ENCODE data around the gene RTN1. TPM values are rescaled to one million over a fixed set of nuclear protein-coding genes. Genes with fewer than 3 reads are reported as not detected.

The RTN1 gene
- total and polyA plus RNA-seq, 2 experiments from 2014 or later, result 1.1 TPM

DNA sequence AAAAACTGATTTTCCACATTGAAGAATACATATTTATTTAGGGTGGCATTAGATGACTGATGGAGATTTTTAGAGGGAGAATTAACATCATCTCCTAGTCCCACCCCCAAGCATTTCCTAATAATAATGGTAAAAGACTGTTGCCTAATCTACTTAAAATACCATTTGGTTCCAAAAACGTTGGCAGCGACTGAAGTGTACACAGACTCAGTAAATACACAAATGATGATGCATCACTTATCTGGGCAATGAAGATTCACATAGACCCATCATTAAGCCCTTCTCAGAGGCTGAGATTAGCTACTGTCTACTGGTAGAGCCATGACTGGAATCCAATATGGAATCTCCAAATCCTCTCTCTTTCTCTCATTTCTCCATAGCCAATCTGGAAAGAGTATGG is 18.2 kb downstream of the RTN1 start:
- WGBS (ENCODE audit: low lambda C conversion rate, missing lambda C conversion rate), result 63% methylated on average over 2 of the region's 2 CpGs
- no peaks in the 10 kb centered on the region for H3K9me2 ChIP-seq (replicated peaks; ENCODE audit: insufficient read depth)
- no peaks in the 10 kb centered on the region for H3K27me3 ChIP-seq
- H3K4me2 ChIP-seq, result no peak overlapping the region
- DNase-seq (ENCODE audit: low spot score), result no peak
- H3K27ac ChIP-seq, result no peak overlapping the region
- TF ChIP-seq EZH2 (IDR thresholded peaks at IDR 0.05; ENCODE audit: borderline replicate concordance) (no peak), EZH2phosphoT487 (IDR thresholded peaks at IDR 0.05; ENCODE audit: low read depth, severe bottlenecking, unreplicated experiment) (no peak)
- TF ChIP-seq, protein P1, sequence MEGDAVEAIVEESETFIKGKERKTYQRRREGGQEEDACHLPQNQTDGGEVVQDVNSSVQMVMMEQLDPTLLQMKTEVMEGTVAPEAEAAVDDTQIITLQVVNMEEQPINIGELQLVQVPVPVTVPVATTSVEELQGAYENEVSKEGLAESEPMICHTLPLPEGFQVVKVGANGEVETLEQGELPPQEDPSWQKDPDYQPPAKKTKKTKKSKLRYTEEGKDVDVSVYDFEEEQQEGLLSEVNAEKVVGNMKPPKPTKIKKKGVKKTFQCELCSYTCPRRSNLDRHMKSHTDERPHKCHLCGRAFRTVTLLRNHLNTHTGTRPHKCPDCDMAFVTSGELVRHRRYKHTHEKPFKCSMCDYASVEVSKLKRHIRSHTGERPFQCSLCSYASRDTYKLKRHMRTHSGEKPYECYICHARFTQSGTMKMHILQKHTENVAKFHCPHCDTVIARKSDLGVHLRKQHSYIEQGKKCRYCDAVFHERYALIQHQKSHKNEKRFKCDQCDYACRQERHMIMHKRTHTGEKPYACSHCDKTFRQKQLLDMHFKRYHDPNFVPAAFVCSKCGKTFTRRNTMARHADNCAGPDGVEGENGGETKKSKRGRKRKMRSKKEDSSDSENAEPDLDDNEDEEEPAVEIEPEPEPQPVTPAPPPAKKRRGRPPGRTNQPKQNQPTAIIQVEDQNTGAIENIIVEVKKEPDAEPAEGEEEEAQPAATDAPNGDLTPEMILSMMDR (IDR thresholded peaks at IDR 0.05; ENCODE audit: poor library complexity), result no peak
- no peaks in the 10 kb centered on the region for H3K79me2 ChIP-seq
- no peaks in the 10 kb centered on the region for H3K36me3 ChIP-seq (replicated peaks; ENCODE audit: insufficient read depth, low read depth)
- no peak overlapping the region for H3K4me3 ChIP-seq
- H4K20me1 ChIP-seq (ENCODE audit: insufficient read depth, poor library complexity, severe bottlenecking), result no peaks in the 10 kb centered on the region
- no peaks in the 10 kb centered on the region for H3K4me1 ChIP-seq (ENCODE audit: insufficient read depth)
- H2AFZ ChIP-seq, result no peak overlapping the region
- H3K9me3 ChIP-seq (ENCODE audit: low read depth), result no peaks in the 10 kb centered on the region

DNA sequence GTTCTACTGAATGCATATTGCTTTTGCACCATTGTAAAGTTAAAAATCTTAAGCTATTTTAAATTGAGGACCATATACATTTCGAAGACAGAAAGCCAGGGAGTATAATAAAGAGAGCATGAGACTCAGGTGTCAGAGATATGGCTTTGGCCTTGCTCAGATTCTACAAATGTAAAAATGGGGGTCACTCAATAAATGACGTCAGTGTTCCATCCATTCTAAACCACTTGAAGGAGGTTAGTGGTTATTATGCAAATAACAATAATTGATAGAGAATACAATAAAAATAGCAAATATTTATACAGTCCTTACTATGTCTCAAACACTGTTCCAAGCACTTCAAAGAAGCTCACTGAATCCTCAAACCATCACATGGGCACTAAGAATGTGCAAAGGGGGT is 20.1 kb downstream of the RTN1 start:
- DNase-seq (ENCODE audit: low spot score), result no peak
- no peaks in the 10 kb centered on the region for H3K9me3 ChIP-seq (ENCODE audit: low read depth)
- no peaks in the 10 kb centered on the region for H3K4me1 ChIP-seq (ENCODE audit: insufficient read depth)
- no peaks in the 10 kb centered on the region for H3K36me3 ChIP-seq (replicated peaks; ENCODE audit: insufficient read depth, low read depth)
- no peaks in the 10 kb centered on the region for H4K20me1 ChIP-seq (ENCODE audit: insufficient read depth, poor library complexity, severe bottlenecking)
- WGBS (ENCODE audit: low lambda C conversion rate, missing lambda C conversion rate), result 79% methylated on average over 2 of the region's 2 CpGs
- H3K27me3 ChIP-seq, result no peaks in the 10 kb centered on the region
- no peaks in the 10 kb centered on the region for H3K79me2 ChIP-seq
- H3K9me2 ChIP-seq (replicated peaks; ENCODE audit: insufficient read depth), result no peaks in the 10 kb centered on the region
- H2AFZ ChIP-seq, result no peak overlapping the region
- no peak overlapping the region for H3K4me2 ChIP-seq
- TF ChIP-seq EZH2phosphoT487 (IDR thresholded peaks at IDR 0.05; ENCODE audit: low read depth, severe bottlenecking, unreplicated experiment), result no peak
- TF ChIP-seq EZH2 (IDR thresholded peaks at IDR 0.05; ENCODE audit: borderline replicate concordance), result no peak
- TF ChIP-seq, protein P1 (IDR thresholded peaks at IDR 0.05; ENCODE audit: poor library complexity), result no peak
- no peak overlapping the region for H3K4me3 ChIP-seq
- no peak overlapping the region for H3K27ac ChIP-seq

DNA sequence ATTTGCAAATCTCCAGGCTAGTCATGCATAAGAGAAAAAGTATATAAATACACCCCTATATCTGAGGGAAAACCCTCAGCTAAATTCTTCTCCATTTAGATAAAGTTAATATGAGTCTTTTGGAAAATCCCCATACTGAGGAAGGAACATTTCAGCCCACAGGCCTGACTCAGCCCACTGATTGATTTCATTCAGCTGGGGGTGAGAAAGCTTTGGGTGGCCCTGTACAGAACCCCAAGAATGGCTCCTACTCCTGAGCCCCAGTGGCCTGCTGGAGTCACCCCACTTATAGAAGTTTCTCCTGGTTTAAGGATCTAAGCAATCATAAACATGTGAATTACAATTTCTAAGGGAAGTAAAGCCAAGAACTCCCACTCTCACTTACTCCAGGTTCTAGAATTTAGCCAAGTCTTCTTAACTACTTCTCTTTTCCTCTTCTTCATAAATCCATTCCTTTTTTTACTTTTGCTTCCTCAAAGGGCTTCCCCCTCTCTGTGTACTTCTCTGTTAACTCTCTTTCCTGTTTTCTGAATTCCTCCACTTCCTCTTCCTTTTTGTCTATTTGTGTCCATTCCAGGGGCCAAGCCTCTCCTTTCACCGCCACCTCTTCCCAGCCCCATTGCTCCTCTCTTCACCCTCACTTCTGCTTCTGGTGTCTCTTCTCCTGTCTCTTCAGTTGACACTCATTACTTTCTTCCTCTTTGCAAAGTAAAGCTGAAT is 21.0 kb downstream of the RTN1 start:
- Histone ChIP-seq H2AFZ (no peak overlapping the region), H3K27ac (no peak overlapping the region), H3K9me3 (ENCODE audit: low read depth) (no peaks in the 10 kb centered on the region), H3K79me2 (no peaks in the 10 kb centered on the region), H3K4me1 (ENCODE audit: insufficient read depth) (no peaks in the 10 kb centered on the region), H3K9me2 (replicated peaks; ENCODE audit: insufficient read depth) (no peaks in the 10 kb centered on the region), H3K4me2 (no peak overlapping the region), H3K4me3 (no peak overlapping the region), H3K27me3 (no peaks in the 10 kb centered on the region), H4K20me1 (ENCODE audit: insufficient read depth, poor library complexity, severe bottlenecking) (no peaks in the 10 kb centered on the region), H3K36me3 (replicated peaks; ENCODE audit: insufficient read depth, low read depth) (no peaks in the 10 kb centered on the region)
- TF ChIP-seq EZH2phosphoT487 (IDR thresholded peaks at IDR 0.05; ENCODE audit: low read depth, severe bottlenecking, unreplicated experiment) (no peak), EZH2 (IDR thresholded peaks at IDR 0.05; ENCODE audit: borderline replicate concordance) (no peak)
- TF ChIP-seq, protein P1 (IDR thresholded peaks at IDR 0.05; ENCODE audit: poor library complexity), result no peak
- DNase-seq (ENCODE audit: low spot score), result no peak
- 97% methylated on average over 1 of the region's 1 CpG for WGBS (ENCODE audit: low lambda C conversion rate, missing lambda C conversion rate)
